ENCODE results near the gene ARMS2. TPM values are rescaled to one million over a fixed set of nuclear protein-coding genes. Genes with fewer than 3 reads are reported as not detected.

The ARMS2 gene
- total and polyA plus RNA-seq, 7 donors: 1.1 TPM; not detected in 6

DNA sequence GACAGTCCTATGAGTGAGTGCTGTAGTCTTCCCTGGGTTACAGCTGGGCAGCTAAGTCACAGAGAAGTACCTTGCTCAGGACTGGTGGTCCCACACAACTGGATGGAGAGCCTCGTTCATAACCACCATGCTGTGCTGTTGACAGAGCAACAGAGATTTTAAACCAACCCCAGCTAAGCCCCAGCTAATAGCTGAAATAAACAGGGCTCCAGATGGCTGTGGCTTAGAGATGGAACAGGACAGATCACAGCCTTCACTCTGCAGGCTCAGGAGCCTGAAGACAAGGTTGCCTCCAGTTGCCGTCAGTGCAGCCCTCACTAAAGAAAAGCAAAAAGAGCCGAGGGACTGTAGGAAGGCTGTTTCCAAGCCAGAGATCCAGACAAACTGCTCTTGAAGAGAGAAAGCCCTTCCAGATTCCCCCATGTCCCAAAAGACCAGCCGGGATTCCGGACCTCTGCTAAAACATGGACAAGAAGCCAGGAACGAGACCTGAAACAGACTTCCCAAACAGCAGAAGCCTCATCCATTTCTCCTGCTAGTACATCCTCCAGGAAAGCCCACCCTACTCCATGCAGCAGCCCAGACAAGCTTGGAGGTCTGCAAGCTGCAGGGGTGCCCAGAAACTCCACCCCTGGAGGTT lies 11.1 kb downstream of the ARMS2 start:
- DNase-seq: no peak
- no peaks in the 10 kb centered on the region for H3K36me3 ChIP-seq
- peaks cover 3 to 41% (median 37%) of the 10 kb centered on the region in 4 donors for H3K4me1 ChIP-seq
- H3K27ac ChIP-seq: no peak overlapping the region
- 73 to 78% methylated on average over 6 of the region's 6 CpGs for WGBS, 2 donors
- TF ChIP-seq POLR2AphosphoS5 (IDR thresholded peaks at IDR 0.05) (no peak), EP300 (IDR thresholded peaks at IDR 0.05) (no peak), POLR2A (IDR thresholded peaks at IDR 0.05) (no peak)
- TF ChIP-seq, protein P1, sequence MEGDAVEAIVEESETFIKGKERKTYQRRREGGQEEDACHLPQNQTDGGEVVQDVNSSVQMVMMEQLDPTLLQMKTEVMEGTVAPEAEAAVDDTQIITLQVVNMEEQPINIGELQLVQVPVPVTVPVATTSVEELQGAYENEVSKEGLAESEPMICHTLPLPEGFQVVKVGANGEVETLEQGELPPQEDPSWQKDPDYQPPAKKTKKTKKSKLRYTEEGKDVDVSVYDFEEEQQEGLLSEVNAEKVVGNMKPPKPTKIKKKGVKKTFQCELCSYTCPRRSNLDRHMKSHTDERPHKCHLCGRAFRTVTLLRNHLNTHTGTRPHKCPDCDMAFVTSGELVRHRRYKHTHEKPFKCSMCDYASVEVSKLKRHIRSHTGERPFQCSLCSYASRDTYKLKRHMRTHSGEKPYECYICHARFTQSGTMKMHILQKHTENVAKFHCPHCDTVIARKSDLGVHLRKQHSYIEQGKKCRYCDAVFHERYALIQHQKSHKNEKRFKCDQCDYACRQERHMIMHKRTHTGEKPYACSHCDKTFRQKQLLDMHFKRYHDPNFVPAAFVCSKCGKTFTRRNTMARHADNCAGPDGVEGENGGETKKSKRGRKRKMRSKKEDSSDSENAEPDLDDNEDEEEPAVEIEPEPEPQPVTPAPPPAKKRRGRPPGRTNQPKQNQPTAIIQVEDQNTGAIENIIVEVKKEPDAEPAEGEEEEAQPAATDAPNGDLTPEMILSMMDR (IDR thresholded peaks at IDR 0.05): no peak
- intact Hi-C loops (cut with DNase I): no loop called here
- no peaks in the 10 kb centered on the region for H3K9me3 ChIP-seq
- H3K4me3 ChIP-seq: no peak overlapping the region
- H3K27me3 ChIP-seq: no peaks in the 10 kb centered on the region

DNA sequence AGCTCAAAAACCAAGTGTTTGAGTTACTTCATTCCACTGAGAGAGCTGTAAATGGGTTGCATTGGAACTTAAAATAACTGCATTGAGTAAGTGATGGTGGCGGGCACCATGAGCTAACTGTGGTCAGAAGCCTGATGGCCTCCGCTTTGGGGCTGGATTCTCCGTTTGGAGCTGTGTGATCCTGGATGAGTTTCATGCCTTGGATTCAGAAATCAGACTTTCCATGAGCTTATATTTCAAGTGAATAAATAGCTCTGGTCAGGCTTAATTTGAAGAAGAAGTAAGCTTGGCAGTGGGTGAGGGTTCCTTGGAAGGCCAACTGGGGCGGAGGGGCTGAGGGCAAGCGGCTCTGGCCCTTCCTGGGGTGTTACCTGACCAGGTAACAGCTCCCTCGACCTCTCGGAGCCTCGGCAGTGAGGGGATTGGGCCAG lies 12.5 kb downstream of the ARMS2 start:
- no peaks in the 10 kb centered on the region for H3K9me3 ChIP-seq
- no peak overlapping the region for H3K4me3 ChIP-seq
- intact Hi-C loops (cut with DNase I): no loop called here
- no peak for DNase-seq
- H3K27ac ChIP-seq: no peak overlapping the region
- H3K36me3 ChIP-seq: no peaks in the 10 kb centered on the region
- WGBS, 2 donors: 77 to 83% methylated on average over 8 of the region's 8 CpGs
- no peak for TF ChIP-seq EP300 (IDR thresholded peaks at IDR 0.05)
- no peak for TF ChIP-seq POLR2A (IDR thresholded peaks at IDR 0.05)
- TF ChIP-seq POLR2AphosphoS5 (IDR thresholded peaks at IDR 0.05): no peak
- TF ChIP-seq, protein P1 (IDR thresholded peaks at IDR 0.05): no peak
- peaks cover 0 to 36% (median 32%) of the 10 kb centered on the region in 4 donors for H3K4me1 ChIP-seq
- no peaks in the 10 kb centered on the region for H3K27me3 ChIP-seq

DNA sequence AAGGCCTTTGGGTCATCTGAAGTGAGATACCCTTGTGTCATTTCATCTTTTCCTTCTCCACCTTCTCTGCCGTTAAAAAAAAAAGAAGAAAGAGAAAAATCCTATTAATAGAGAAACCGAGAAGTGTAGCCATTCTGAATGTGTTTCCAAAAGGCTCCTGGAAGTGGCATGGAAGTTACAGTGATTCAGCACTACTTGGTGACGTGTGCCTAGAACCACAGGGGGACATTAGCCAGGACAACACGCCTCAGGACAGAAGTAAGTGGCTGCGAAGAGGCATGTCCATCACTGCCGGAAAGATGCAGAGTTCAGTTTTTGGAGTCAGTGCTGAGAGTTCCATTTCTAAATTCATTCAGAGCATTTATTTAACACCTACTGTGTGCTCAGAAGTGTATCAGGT lies 13.2 kb downstream of the ARMS2 start:
- H3K4me1 ChIP-seq: peaks cover 0 to 35% (median 32%) of the 10 kb centered on the region in 4 donors
- TF ChIP-seq POLR2A (IDR thresholded peaks at IDR 0.05) (no peak), EP300 (IDR thresholded peaks at IDR 0.05) (no peak), POLR2AphosphoS5 (IDR thresholded peaks at IDR 0.05) (no peak)
- TF ChIP-seq, protein P1 (IDR thresholded peaks at IDR 0.05): no peak
- no peak overlapping the region for H3K4me3 ChIP-seq
- intact Hi-C loops (cut with DNase I): no loop called here
- WGBS, 2 donors: 84 to 88% methylated on average over 6 of the region's 6 CpGs
- H3K27me3 ChIP-seq: no peaks in the 10 kb centered on the region
- no peak overlapping the region for H3K27ac ChIP-seq
- no peaks in the 10 kb centered on the region for H3K9me3 ChIP-seq
- H3K36me3 ChIP-seq: no peaks in the 10 kb centered on the region
- DNase-seq: no peak

DNA sequence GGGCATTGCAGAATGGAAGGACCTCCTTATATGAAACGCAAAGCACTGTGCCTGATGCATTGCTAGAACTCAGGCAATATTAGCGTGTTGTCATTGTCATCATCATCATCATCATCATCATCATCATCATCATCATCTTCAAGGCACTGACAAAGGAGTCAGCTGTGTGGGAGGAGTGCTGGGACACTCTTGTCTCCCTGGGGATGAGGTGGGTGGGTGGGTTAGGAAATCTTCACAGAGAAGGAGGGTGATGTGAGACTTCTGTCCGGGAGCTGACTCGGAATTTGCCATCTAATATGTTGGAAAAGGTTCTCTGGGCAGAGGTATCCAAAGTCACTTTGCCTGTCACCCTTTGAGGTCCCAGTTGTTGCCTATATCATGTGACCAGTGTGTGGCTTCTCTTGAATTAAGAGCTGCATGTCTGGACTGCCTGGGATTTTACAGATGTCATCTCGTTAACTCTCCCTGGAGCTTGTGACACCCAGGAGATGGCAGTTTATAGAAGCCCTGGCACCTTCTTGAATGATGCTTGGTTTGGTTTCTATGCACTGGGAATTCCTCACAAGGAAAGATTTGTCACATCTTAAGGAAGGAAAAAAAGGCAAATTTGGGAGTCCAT lies 14.0 kb downstream of the ARMS2 start:
- WGBS, 2 donors: 90 to 93% methylated on average over 5 of the region's 5 CpGs
- H3K4me3 ChIP-seq: no peak overlapping the region
- intact Hi-C loops (cut with DNase I): no loop called here
- H3K27me3 ChIP-seq: no peaks in the 10 kb centered on the region
- no peaks in the 10 kb centered on the region for H3K36me3 ChIP-seq
- H3K9me3 ChIP-seq: no peaks in the 10 kb centered on the region
- TF ChIP-seq POLR2AphosphoS5 (IDR thresholded peaks at IDR 0.05): no peak
- no peak for TF ChIP-seq POLR2A (IDR thresholded peaks at IDR 0.05)
- TF ChIP-seq, protein P1 (IDR thresholded peaks at IDR 0.05): no peak
- no peak for TF ChIP-seq EP300 (IDR thresholded peaks at IDR 0.05)
- peaks cover 0 to 28% (median 28%) of the 10 kb centered on the region in 4 donors for H3K4me1 ChIP-seq
- DNase-seq: no peak
- peak overlapping the region in 3 of 4 donors; percentile 47 to 72 (median 58) for H3K27ac ChIP-seq
